Sigmoid colon (tissue), 7 donors: ENCODE results near the gene USF1. TPM values are rescaled to one million over a fixed set of nuclear protein-coding genes. Genes with fewer than 3 reads are reported as not detected.
"Not testable (repeated sequence)": the region's sequence is repeated elsewhere in the genome, so short reads cannot be mapped to it uniquely, and the experiment has no call there.

ENCODE experiments used
- DNase-seq: peaks from one replicate; pipeline ENCODE4 v3.0.0-alpha.2; 2019
- H3K27ac ChIP-seq, 4 donors: fragments of 200-600 bp; sonication (generic); one replicate each; pipeline ENCODE4 v1.5.1; 2016 to 2019; ENCODE audit warnings: mild to moderate bottlenecking in 1 of 4
- H3K27me3 ChIP-seq, 3 donors: fragments of 200-600 bp; sonication (generic); one replicate each; pipeline ENCODE4 v1.5.1; 2019; ENCODE audit warnings: mild to moderate bottlenecking in 1 of 3
- H3K36me3 ChIP-seq, 4 donors: fragments of 200-600 bp; sonication (generic); one replicate each; pipeline ENCODE4 v1.5.1; 2016 to 2019
- H3K4me1 ChIP-seq, 4 donors: fragments of 200-600 bp; sonication (generic); one replicate each; pipeline ENCODE4 v1.5.1; 2017 to 2019
- H3K4me3 ChIP-seq, 4 donors: fragments of 200-600 bp; sonication (generic); one replicate each; pipeline ENCODE4 v1.5.1; 2017 to 2019; ENCODE audit warnings: mild to moderate bottlenecking in 2 of 4, moderate library complexity in 1 of 4
- H3K9me3 ChIP-seq, 4 donors: fragments of 200-600 bp in 3 of 4; sonication (generic) in 3 of 4; one replicate each; pipeline versions ENCODE4 v1.5.1 to v1.6.1; 2013 to 2019
- CTCF ChIP-seq, 4 experiments: fragments of 450-650 bp in 3 of 4; fragments of 200-600 bp in 1 of 4; IDR thresholded peaks; one replicate each; pipeline ENCODE4 v1.5.1; 2016 to 2019; ENCODE audit warnings: antibody characterized with exemption in 4 of 4, mild to moderate bottlenecking in 3 of 4, moderate library complexity in 2 of 4
- EP300 ChIP-seq, 4 donors: sonication (generic); formaldehyde crosslinking; IDR thresholded peaks; one replicate each; pipeline ENCODE4 v1.6.1; 2017; ENCODE audit warnings: antibody characterized with exemption in 4 of 4
- POLR2A ChIP-seq, 2 donors: fragments of 450-650 bp; IDR thresholded peaks; one replicate each; pipeline ENCODE4 v1.6.1; 2016; ENCODE audit warnings: antibody characterized with exemption in 2 of 2, mild to moderate bottlenecking in 2 of 2, moderate library complexity in 2 of 2
- POLR2AphosphoS5 ChIP-seq, 4 donors: sonication (generic); formaldehyde crosslinking; IDR thresholded peaks; one replicate each; pipeline ENCODE4 v1.6.1; 2017; ENCODE audit warnings: antibody characterized with exemption in 4 of 4
- WGBS, 2 donors: extraction: QIAGEN DNeasy Blood & Tissue Kit; methylation state at CpG; one replicate each; pipeline ENCODE4 v1.1.7; 2013; 5-methylcytosine and 5-hydroxymethylcytosine counted together
- intact Hi-C: fragments of 100-400 bp; cut with DNase I; formaldehyde crosslinking; loops from one replicate; pipeline ENCODE4 v1.15.1; 2023
- polyA plus RNA-seq, 3 donors: library from polyadenylated mRNA; stranded (reverse); fragments of 200-250 nt; gene quantifications; one replicate each; pipeline ENCODE4 v1.2.3, GENCODE V29; 2013
- total RNA-seq, 4 donors: library from RNA; depleted of rRNA; stranded (reverse); fragments of >200 nt; gene quantifications; one replicate each; pipeline ENCODE4 v1.1.0, GENCODE V29; 2016
- donor health status: healthy with polysubstance abuse.
- donor health status: Bipolar disorder and iron deficiency.
- donor health status: healthy.

The USF1 gene
- total and polyA plus RNA-seq, 7 donors, result 25.8 to 84.6 (median 62.4) TPM

- DNase-seq, result peak; percentile 83
- intact Hi-C loops, result no loop called here
- H3K27me3 ChIP-seq, result peaks cover 0 to 4% (median 0%) of the 10 kb centered on the region in 3 donors
- H3K4me3 ChIP-seq, result peak within 1 kb of the TSS in 3 of 4 donors; percentile 16 to 42 (median 31)
- no peaks in the 10 kb centered on the region for H3K9me3 ChIP-seq
- H3K36me3 ChIP-seq, result no peaks in the 10 kb centered on the region
- peak within 1 kb of the TSS; percentile 42 to 64 (median 50) for H3K27ac ChIP-seq
- TF ChIP-seq EP300 (IDR thresholded peaks at IDR 0.05) (no peak), POLR2AphosphoS5 (IDR thresholded peaks at IDR 0.05) (peak in 2 of 4 donors; percentile 14 to 47)
- no peaks in the 10 kb centered on the region for H3K4me1 ChIP-seq
- WGBS, 2 donors, result 57 to 79% methylated on average over 9 of the region's 9 CpGs
These were observed 24.0 kb upstream of the USF1 start, which contains the start of gene ARHGAP30 for GRCh38 chr1:161069731-161070270. Gene ARHGAP30, minus strand, starts transcription at chr1:161069891. Its CDS starts 267 bp downstream, at chr1:161069624.

DNA sequence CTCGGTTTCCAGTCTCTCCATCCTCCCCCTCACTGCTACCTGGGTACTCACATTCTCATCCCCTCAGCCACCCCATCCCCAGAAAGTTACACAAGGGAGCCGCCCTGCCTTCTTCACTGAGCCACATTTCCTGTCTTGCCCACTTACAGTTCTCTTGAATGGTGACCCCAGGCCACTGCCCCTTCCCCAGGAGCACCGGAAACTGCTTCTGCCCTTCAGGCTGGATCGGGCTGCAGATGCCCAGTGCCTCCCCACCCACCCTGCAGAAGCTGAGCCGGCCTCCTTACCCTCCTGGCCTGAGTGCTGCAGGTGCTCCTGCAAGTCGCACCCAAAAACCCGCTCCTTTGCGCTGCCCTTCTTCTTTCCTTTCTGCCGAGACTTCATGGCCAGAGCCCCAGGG is 23.5 kb upstream of the USF1 start:
- Histone ChIP-seq H3K4me1 (no peaks in the 10 kb centered on the region), H3K36me3 (no peaks in the 10 kb centered on the region), H3K27ac (peak overlapping the region; percentile 42 to 64 (median 50)), H3K9me3 (no peaks in the 10 kb centered on the region), H3K27me3 (peaks cover 0 to 5% (median 0%) of the 10 kb centered on the region in 3 donors), H3K4me3 (peak overlapping the region in 3 of 4 donors; percentile 16 to 42 (median 31))
- DNase-seq, result no peak
- no peak for TF ChIP-seq POLR2AphosphoS5 (IDR thresholded peaks at IDR 0.05)
- no peak for TF ChIP-seq EP300 (IDR thresholded peaks at IDR 0.05)
- TF ChIP-seq CTCF (IDR thresholded peaks at IDR 0.05), result no peak
- no peak for TF ChIP-seq POLR2A (IDR thresholded peaks at IDR 0.05)
- intact Hi-C loops, result no loop called here
- WGBS, 2 donors, result 47 to 87% methylated on average over 9 of the region's 9 CpGs

DNA sequence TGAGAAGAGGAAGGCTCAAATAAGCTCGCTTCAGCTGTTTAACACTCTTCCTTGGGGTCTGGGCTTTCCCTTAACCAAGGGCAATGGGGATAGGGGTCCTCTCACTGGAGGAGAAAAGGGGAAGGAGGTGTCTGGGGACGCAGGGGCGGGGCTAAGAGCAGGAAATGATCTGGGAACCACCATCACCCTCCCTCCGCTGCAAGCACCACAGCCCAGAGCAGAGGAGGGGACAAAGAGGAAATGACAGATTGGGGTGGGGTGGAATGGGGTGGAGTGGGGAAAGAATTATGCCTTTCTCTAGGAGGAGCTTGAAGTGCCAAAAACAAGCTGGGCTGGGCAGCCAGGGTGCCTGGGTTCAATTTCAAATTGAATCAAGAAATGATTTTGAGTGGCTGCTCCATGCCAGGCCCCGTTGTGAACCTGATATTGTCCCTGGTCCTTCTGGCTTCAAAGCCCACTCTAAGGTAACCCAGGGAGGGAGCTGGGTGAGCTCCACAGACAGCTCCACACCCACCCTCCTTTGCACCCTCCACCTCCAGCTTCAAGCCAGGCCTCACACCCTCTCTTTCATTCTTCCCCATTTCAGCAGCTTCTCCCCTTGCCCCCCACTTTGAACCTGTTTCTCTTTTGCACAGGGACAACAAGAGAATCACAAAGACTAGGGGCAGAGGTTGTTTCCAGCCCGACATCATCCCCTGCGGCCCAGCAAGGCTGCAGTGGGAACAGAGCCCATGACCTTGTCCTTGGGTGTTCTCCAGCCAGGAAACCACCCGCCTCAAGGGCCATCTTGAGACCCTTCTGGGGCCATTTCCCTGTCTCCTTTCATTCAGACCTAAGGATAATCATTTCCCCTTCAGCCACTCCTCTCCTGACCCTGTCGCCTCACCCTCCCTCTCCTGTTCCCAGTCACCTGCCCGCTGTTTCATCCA is 22.8 kb upstream of the USF1 start:
- DNase-seq, result peak; percentile 80
- TF ChIP-seq POLR2A (IDR thresholded peaks at IDR 0.05) (no peak), EP300 (IDR thresholded peaks at IDR 0.05) (no peak)
- H3K9me3 ChIP-seq, result no peaks in the 10 kb centered on the region
- H3K4me3 ChIP-seq, result peak overlapping the region in 3 of 4 donors; percentile 16 to 42 (median 31)
- peak overlapping the region; percentile 42 to 64 (median 50) for H3K27ac ChIP-seq
- no peaks in the 10 kb centered on the region for H3K4me1 ChIP-seq
- no peaks in the 10 kb centered on the region for H3K36me3 ChIP-seq
- intact Hi-C loops, result no loop called here
- WGBS, 2 donors, result 45 to 63% methylated on average over 10 of the region's 10 CpGs
- peaks cover 0 to 8% (median 0%) of the 10 kb centered on the region in 3 donors for H3K27me3 ChIP-seq

DNA sequence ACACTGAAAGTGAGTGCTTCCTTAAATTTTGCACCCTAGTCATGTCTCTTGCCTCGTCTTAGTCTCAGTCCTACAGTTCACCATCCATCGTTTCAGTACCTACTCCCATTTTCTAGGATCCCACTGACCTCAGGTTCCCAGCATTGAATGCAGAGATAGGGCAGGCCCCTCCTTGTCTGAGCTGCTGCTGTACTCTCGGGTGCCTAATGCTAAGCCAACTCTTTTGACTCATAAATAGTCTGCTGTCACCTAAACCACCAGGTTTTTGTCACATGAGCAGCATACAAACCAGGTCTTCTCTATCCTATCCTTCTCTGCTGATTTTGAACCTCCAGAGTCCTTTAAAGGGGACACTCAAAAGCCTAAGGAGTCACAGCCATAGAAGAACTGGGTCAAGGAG is 20.9 kb upstream of the USF1 start:
- TF ChIP-seq EP300 (IDR thresholded peaks at IDR 0.05) (no peak), CTCF (IDR thresholded peaks at IDR 0.05) (no peak), POLR2AphosphoS5 (IDR thresholded peaks at IDR 0.05) (no peak)
- DNase-seq, result no peak
- intact Hi-C loops, result no loop called here

DNA sequence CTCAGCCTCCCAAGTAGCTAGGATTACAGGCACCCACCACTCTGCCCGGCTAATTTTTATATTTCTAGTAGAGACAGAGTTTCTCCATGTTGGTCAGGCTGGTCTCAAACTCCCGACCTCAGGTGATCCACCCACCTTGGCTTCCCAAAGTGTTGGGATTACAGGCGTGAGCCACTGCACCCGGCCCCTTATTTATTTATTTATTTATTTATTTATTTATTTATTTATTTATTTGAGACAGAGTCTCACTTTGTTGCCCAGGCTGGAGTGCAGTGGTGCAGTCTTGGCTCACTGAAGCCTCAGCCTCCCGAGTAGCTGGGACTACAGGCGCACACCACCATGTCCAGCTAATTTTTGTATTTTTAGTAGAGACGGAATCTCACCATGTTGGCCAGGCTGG is 19.9 kb upstream of the USF1 start:
- H3K27ac ChIP-seq, H3K36me3 ChIP-seq, H3K4me1 ChIP-seq, DNase-seq, H3K4me3 ChIP-seq, intact Hi-C loops, H3K9me3 ChIP-seq: not testable (repeated sequence)
- H3K27me3 ChIP-seq, result peaks cover 0 to 12% (median 0%) of the 10 kb centered on the region in 3 donors
- WGBS, 2 donors, result 95% methylated on average over 7 of the region's 7 CpGs

More for the DNA sequence above, 20.9 kb upstream of the USF1 start:
- H3K36me3 ChIP-seq, result no peaks in the 10 kb centered on the region
- no peak overlapping the region for H3K27ac ChIP-seq
- no peaks in the 10 kb centered on the region for H3K4me1 ChIP-seq
- peaks cover 0 to 12% (median 0%) of the 10 kb centered on the region in 3 donors for H3K27me3 ChIP-seq
- H3K4me3 ChIP-seq, result no peak overlapping the region
- H3K9me3 ChIP-seq, result no peaks in the 10 kb centered on the region
- 62 to 85% methylated on average over 3 of the region's 3 CpGs for WGBS, 2 donors

DNA sequence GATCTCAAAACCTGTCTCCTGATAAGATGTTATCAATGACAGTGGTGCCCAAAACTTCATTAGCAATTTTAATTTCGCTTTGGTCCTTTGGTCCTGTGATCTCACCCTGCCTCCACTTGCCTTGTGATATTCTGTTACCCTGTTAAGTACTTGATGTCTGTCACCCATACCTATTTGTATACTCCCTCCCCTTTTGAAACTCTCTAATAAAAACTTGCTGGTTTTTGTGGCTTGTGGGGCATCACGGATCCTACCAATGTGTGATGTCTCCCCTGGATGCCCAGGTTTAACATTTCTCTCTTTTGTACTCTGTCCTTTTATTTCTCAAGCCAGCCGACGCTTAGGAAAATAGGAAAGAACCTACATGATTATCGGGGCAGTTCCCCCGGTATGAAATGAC is 18.2 kb upstream of the USF1 start:
- H3K9me3 ChIP-seq, H3K27ac ChIP-seq, DNase-seq, intact Hi-C loops, H3K4me3 ChIP-seq, H3K36me3 ChIP-seq, H3K4me1 ChIP-seq: not testable (repeated sequence)
- WGBS, 2 donors, result 76 to 80% methylated on average over 6 of the region's 6 CpGs
- peaks cover 0 to 12% (median 0%) of the 10 kb centered on the region in 3 donors for H3K27me3 ChIP-seq
